ENCODE measurements around the gene FAM76A.

DNA sequence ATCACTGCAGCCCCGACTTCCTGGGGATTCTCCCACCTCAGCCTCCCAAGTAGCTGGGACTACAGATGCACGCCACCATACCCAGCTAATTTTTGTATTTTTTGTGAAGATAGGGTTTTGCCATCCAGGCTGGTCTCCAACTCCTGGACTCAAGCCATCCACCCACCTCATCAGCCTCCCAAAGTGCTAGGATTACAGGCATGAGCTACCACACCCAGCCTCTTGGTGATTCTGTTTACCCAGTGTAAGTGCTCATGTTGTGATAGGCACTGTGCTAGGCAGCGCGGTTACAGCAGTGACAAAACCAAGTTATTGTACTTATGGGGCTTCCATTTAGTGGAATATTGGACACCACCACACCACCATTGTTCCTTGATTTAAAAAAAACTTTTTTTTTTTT is 37.6 kb downstream of the FAM76A start:
- no peak for TF ChIP-seq POLR2A (IDR thresholded peaks at IDR 0.05; ENCODE audit: low read depth, low read length)
- TF ChIP-seq POLR2AphosphoS5 (IDR thresholded peaks at IDR 0.05; ENCODE audit: low read depth, low read length): no peak
- TF ChIP-seq PAX5 (IDR thresholded peaks at IDR 0.05; ENCODE audit: insufficient read depth, low read length, severe bottlenecking): no peak
- TF ChIP-seq TAF1 (IDR thresholded peaks at IDR 0.05; ENCODE audit: low read depth, low read length): no peak
- TF ChIP-seq SPI1 (IDR thresholded peaks at IDR 0.05; ENCODE audit: low read depth, low read length): no peak

Data from GM12891 (cell line).